Anterior cingulate cortex (tissue), 58 donors: ENCODE measurements around the gene NPIPA5.
A peak's percentile ranks its signal among the peaks of the same experiment; 100 is the strongest.
"Not testable (repeated sequence)": the region's sequence is repeated elsewhere in the genome, so short reads cannot be mapped to it uniquely, and the experiment has no call there.

ENCODE experiments used
- DNase-seq, 58 donors: peaks; one replicate each; lab custom pipeline; 2025; lab: John Stamatoyannopoulos, UW

NPIPA5 gene

GRCh38 chr16:15378194-15378593 lies at the start of gene NPIPA5:
Gene NPIPA5, minus strand, starts transcription at chr16:15378294. Its CDS starts 0 bp downstream, at chr16:15378294.
- DNase-seq = not testable (repeated sequence)

GRCh38 chr16:15427648-15428239 lies 49.6 kb upstream of the NPIPA5 start:
- peak in 52 of 58 donors; percentile 1 to 70 (median 43) for DNase-seq

- no peak for DNase-seq
These were observed 48.7 kb upstream of the NPIPA5 start for GRCh38 chr16:15426796-15427195.

- no peak for DNase-seq
These were observed 47.8 kb upstream of the NPIPA5 start for GRCh38 chr16:15425861-15426260.

GRCh38 chr16:15422222-15422621 lies 44.1 kb upstream of the NPIPA5 start:
- DNase-seq = no peak

- DNase-seq = not testable (repeated sequence)
These were observed 43.6 kb upstream of the NPIPA5 start for GRCh38 chr16:15421696-15422095.

- no peak for DNase-seq
These were observed 40.1 kb upstream of the NPIPA5 start for GRCh38 chr16:15418206-15418605.

GRCh38 chr16:15417197-15417596 lies 39.1 kb upstream of the NPIPA5 start:
- DNase-seq = no peak

GRCh38 chr16:15415511-15415985 lies 37.5 kb upstream of the NPIPA5 start:
- DNase-seq = no peak

GRCh38 chr16:15409476-15409875 lies 31.4 kb upstream of the NPIPA5 start:
- DNase-seq = not testable (repeated sequence)

- DNase-seq = not testable (repeated sequence)
These were observed 29.7 kb upstream of the NPIPA5 start for GRCh38 chr16:15407756-15408155.

- DNase-seq = peak in 1 of 58 donors; percentile 21
These were observed 26.7 kb upstream of the NPIPA5 start for GRCh38 chr16:15404792-15405191.

- not testable (repeated sequence) for DNase-seq
These were observed 26.0 kb upstream of the NPIPA5 start for GRCh38 chr16:15404091-15404490.

GRCh38 chr16:15403392-15403995 lies 25.4 kb upstream of the NPIPA5 start:
- DNase-seq = no peak

GRCh38 chr16:15401972-15402371 lies 23.9 kb upstream of the NPIPA5 start:
- no peak for DNase-seq

- not testable (repeated sequence) for DNase-seq
These were observed 22.2 kb upstream of the NPIPA5 start for GRCh38 chr16:15400314-15400713.

GRCh38 chr16:15399317-15399716 lies 21.2 kb upstream of the NPIPA5 start:
- DNase-seq = no peak

- no peak for DNase-seq
These were observed 20.7 kb upstream of the NPIPA5 start for GRCh38 chr16:15398618-15399316.

GRCh38 chr16:15396948-15397594 lies 19.0 kb upstream of the NPIPA5 start:
- DNase-seq = no peak

- not testable (repeated sequence) for DNase-seq
These were observed 18.4 kb upstream of the NPIPA5 start for GRCh38 chr16:15396509-15396829.
